ENCODE measurements around the gene CLOCK. TPM values are rescaled to one million over a fixed set of nuclear protein-coding genes. Genes with fewer than 3 reads are reported as not detected.

Gene CLOCK
- total RNA-seq, 1 donor from 2014 or later: 10.8 TPM

GRCh38 chr4:55407764-55408163, 138.9 kb downstream of the CLOCK start:
- DNase-seq: no peak
- intact Hi-C loops (cut with micrococcal nuclease): no loop called here
- Mint-ChIP-seq H3K27me3 (no peaks in the 10 kb centered on the region), H3K9me3 (no peaks in the 10 kb centered on the region), H3K27ac (no peak overlapping the region), H3K36me3 (ENCODE audit: low read depth) (peaks cover 45% of the 10 kb centered on the region), H3K4me3 (no peak overlapping the region), H3K4me1 (peaks cover 40% of the 10 kb centered on the region)

DNA sequence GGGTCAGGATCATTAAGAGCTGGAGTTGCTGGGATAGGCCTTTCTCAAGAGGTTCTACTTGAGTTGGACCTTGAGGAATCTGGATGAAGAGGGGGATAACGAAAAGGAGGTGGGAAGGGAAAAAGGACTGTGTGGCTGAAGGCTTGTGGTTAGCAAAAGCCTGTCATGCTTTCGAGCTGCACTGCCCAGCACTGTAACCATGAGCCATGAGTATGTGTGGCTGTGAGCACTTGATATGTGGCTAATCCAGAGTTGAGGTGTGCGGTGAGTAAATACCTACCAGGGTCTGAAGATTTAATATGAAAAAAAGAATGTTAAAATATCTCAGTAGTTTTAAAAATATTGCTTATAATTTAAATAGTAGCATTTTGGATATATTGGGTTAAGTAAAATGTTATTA, 139.6 kb downstream of the CLOCK start:
- Mint-ChIP-seq H3K27me3 (no peaks in the 10 kb centered on the region), H3K36me3 (ENCODE audit: low read depth) (peaks cover 45% of the 10 kb centered on the region), H3K27ac (peak overlapping the region; percentile 37), H3K4me1 (peaks cover 40% of the 10 kb centered on the region), H3K4me3 (no peak overlapping the region), H3K9me3 (no peaks in the 10 kb centered on the region)
- no peak for DNase-seq
- intact Hi-C loops (cut with micrococcal nuclease): no loop called here

GRCh38 chr4:55406545-55406944, 140.2 kb downstream of the CLOCK start:
- DNase-seq: no peak
- Mint-ChIP-seq H3K27ac (peak overlapping the region; percentile 60), H3K9me3 (no peaks in the 10 kb centered on the region), H3K36me3 (ENCODE audit: low read depth) (peaks cover 41% of the 10 kb centered on the region), H3K27me3 (no peaks in the 10 kb centered on the region), H3K4me3 (no peak overlapping the region), H3K4me1 (peaks cover 37% of the 10 kb centered on the region)
- intact Hi-C loops (cut with micrococcal nuclease): no loop called here

DNA sequence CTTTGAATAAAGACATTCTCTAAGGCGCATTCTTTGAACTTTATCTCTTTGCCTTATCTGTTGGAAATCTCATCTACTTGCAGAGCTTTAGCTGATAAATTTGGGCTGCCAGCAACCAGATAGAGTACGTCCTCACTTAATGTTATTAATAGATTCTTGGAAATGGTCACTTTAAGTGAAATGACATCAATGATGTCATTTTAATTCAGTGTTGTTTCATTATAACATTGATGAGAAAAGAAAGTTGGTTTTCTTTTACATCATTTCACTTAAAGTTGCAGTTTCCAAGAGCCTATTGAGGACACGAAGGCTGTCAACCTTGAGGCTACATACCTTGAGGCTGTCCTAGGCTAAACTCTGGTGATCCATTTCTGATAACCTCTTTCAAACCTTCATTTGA, 141.6 kb downstream of the CLOCK start:
- Mint-ChIP-seq H3K27ac (peak overlapping the region; percentile 53), H3K4me3 (no peak overlapping the region), H3K36me3 (ENCODE audit: low read depth) (peaks cover 44% of the 10 kb centered on the region), H3K9me3 (no peaks in the 10 kb centered on the region), H3K27me3 (no peaks in the 10 kb centered on the region), H3K4me1 (peaks cover 38% of the 10 kb centered on the region)
- intact Hi-C loops (cut with micrococcal nuclease): no loop called here
- no peak for DNase-seq

DNA sequence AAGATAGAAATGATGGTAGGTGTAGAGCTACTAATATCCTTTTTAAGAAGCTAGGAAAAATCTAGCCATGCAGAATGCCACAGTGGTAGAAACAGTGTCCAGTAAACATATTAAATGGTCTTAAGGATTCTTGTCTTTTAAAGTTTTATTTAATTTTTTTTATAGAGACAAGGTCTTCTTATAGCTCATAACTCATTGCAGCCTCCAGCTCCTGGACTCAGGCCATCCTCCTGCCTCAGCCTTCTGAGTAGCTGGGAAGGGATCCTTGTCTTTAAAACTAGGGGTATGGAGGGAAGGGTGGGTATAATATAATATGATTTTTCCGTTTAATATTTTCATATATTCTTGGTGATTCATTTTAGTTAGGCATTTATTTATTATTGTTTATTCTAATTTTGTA, 147.1 kb downstream of the CLOCK start:
- intact Hi-C loops (cut with micrococcal nuclease): loop anchor here (2.0 to 5.0 kb wide), 4 partner anchors 13 to 1337 kb away; partner anchors contain the start of genes CEP135, CHIC2, PAICS and PPAT
- no peak for DNase-seq
- no peaks in the 10 kb centered on the region for H3K27me3 Mint-ChIP-seq
- H3K4me1 Mint-ChIP-seq: peaks cover 42% of the 10 kb centered on the region
- H3K4me3 Mint-ChIP-seq: peak overlapping the region; percentile 94
- peaks cover 40% of the 10 kb centered on the region for H3K36me3 Mint-ChIP-seq (ENCODE audit: low read depth)
- peak overlapping the region; percentile 74 for H3K27ac Mint-ChIP-seq
- no peaks in the 10 kb centered on the region for H3K9me3 Mint-ChIP-seq

DNA sequence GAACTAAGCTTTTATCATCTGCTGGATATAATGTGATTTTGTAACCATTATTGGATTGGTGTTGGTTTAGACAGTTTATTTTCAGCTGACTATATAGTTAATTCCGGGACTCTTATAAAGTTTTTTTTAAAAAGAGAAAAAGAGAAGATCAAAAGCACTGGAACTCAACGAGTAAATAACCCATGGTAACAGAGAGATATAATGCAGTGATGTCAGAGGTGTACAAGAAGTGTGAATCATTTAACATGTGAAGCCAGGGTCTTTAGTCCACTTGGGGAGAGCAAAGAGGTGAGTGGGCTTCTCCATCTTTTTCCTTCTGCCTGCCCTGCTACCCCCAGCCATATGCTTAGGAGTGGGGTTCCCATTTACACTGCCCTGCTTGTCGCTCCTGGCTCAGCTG, 147.7 kb downstream of the CLOCK start:
- H3K27ac Mint-ChIP-seq: peak overlapping the region; percentile 74
- peaks cover 42% of the 10 kb centered on the region for H3K4me1 Mint-ChIP-seq
- no peaks in the 10 kb centered on the region for H3K9me3 Mint-ChIP-seq
- peaks cover 36% of the 10 kb centered on the region for H3K36me3 Mint-ChIP-seq (ENCODE audit: low read depth)
- no peak for DNase-seq
- H3K27me3 Mint-ChIP-seq: no peaks in the 10 kb centered on the region
- H3K4me3 Mint-ChIP-seq: peak overlapping the region; percentile 94
- intact Hi-C loops (cut with micrococcal nuclease): loop anchor here (2.0 to 5.0 kb wide), 4 partner anchors 14 to 1337 kb away; partner anchors contain the start of genes CEP135, CHIC2, PAICS and PPAT

DNA sequence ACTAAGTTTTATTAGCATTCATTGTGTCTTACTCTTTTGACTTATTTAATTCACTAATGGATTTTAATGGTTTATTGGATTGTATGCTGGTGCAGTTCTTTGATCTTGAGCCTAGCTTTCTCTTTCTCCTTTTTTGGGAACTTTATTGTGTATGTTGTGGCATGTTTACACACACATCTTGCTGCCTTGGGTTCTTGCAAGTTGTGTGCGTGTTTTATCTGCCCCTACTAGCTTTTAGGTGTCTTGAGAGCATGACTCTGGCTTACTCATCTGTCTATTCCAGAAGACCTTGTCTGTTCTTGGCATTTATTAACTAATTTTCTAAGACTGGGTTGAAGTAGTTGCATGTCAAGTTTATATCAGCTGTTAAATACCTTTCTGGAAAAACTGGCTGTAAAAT, 148.2 kb downstream of the CLOCK start:
- intact Hi-C loops (cut with micrococcal nuclease): loop anchor here (2.0 to 5.0 kb wide), 4 partner anchors 14 to 1336 kb away; partner anchors contain the start of genes CEP135, CHIC2, PAICS and PPAT
- Mint-ChIP-seq H3K4me1 (peaks cover 37% of the 10 kb centered on the region), H3K9me3 (no peaks in the 10 kb centered on the region), H3K36me3 (ENCODE audit: low read depth) (peaks cover 31% of the 10 kb centered on the region), H3K4me3 (peak overlapping the region; percentile 94), H3K27ac (peak overlapping the region; percentile 1), H3K27me3 (no peaks in the 10 kb centered on the region)
- DNase-seq: no peak

GRCh38 chr4:55397520-55398321, 149.0 kb downstream of the CLOCK start:
- peak overlapping the region; percentile 83 for H3K27ac Mint-ChIP-seq
- no peaks in the 10 kb centered on the region for H3K27me3 Mint-ChIP-seq
- H3K4me1 Mint-ChIP-seq: peaks cover 34% of the 10 kb centered on the region
- H3K9me3 Mint-ChIP-seq: no peaks in the 10 kb centered on the region
- peaks cover 27% of the 10 kb centered on the region for H3K36me3 Mint-ChIP-seq (ENCODE audit: low read depth)
- DNase-seq: no peak
- intact Hi-C loops (cut with micrococcal nuclease): loop anchor here (2.0 to 5.0 kb wide), 5 partner anchors 15 to 1335 kb away; partner anchors contain the start of genes CEP135, CHIC2, PAICS and PPAT
- peak overlapping the region; percentile 94 for H3K4me3 Mint-ChIP-seq

GRCh38 chr4:55397126-55397436, 149.6 kb downstream of the CLOCK start:
- peak overlapping the region; percentile 83 for H3K27ac Mint-ChIP-seq
- H3K27me3 Mint-ChIP-seq: no peaks in the 10 kb centered on the region
- DNase-seq: peak; percentile 60
- H3K36me3 Mint-ChIP-seq (ENCODE audit: low read depth): peaks cover 27% of the 10 kb centered on the region
- intact Hi-C loops (cut with micrococcal nuclease): loop anchor here (2.0 to 5.0 kb wide), 4 partner anchors 38 to 1335 kb away; partner anchors contain the start of genes CEP135, CHIC2, PAICS and PPAT
- peaks cover 34% of the 10 kb centered on the region for H3K4me1 Mint-ChIP-seq
- no peaks in the 10 kb centered on the region for H3K9me3 Mint-ChIP-seq
- peak overlapping the region; percentile 94 for H3K4me3 Mint-ChIP-seq

- Mint-ChIP-seq H3K27me3 (no peaks in the 10 kb centered on the region), H3K4me3 (peak overlapping the region; percentile 100), H3K4me1 (peaks cover 34% of the 10 kb centered on the region), H3K36me3 (ENCODE audit: low read depth) (peaks cover 27% of the 10 kb centered on the region), H3K27ac (peak overlapping the region; percentile 83), H3K9me3 (no peaks in the 10 kb centered on the region)
- peak; percentile 81 for DNase-seq
- intact Hi-C loops (cut with micrococcal nuclease): loop anchor here (2.0 to 5.0 kb wide), 4 partner anchors 38 to 1334 kb away; partner anchors contain the start of genes CEP135, CHIC2, PAICS and PPAT
Observed at GRCh38 chr4:55396308-55397125, 150.2 kb downstream of the CLOCK start.

- no peaks in the 10 kb centered on the region for H3K9me3 Mint-ChIP-seq
- H3K27ac Mint-ChIP-seq: peak within 1 kb of the TSS; percentile 97
- H3K27me3 Mint-ChIP-seq: no peaks in the 10 kb centered on the region
- peaks cover 24% of the 10 kb centered on the region for H3K36me3 Mint-ChIP-seq (ENCODE audit: low read depth)
- H3K4me1 Mint-ChIP-seq: peaks cover 33% of the 10 kb centered on the region
- peak; percentile 97 for DNase-seq
- intact Hi-C loops (cut with micrococcal nuclease): loop anchor here (1.0 to 5.0 kb wide), 8 partner anchors 8 to 1333 kb away; partner anchors contain the start of genes CEP135, CHIC2, CLOCK and EXOC1
- peak within 1 kb of the TSS; percentile 100 for H3K4me3 Mint-ChIP-seq
Observed at GRCh38 chr4:55395529-55396307, 151.0 kb downstream of the CLOCK start, which contains the start of gene TMEM165. TMEM165 (plus strand) TSS chr4:55395957; CDS start chr4:55396190, 233 bp downstream.

GRCh38 chr4:55395218-55395528, 151.5 kb downstream of the CLOCK start:
- intact Hi-C loops (cut with micrococcal nuclease): loop anchor here (1.0 to 5.0 kb wide), 7 partner anchors 8 to 1333 kb away; partner anchors contain the start of genes CEP135, CHIC2, CLOCK and EXOC1
- no peaks in the 10 kb centered on the region for H3K9me3 Mint-ChIP-seq
- H3K27ac Mint-ChIP-seq: peak overlapping the region; percentile 97

More at GRCh38 chr4:55395218-55395528, 151.5 kb downstream of the CLOCK start:
- H3K4me3 Mint-ChIP-seq: peak overlapping the region; percentile 100
- DNase-seq: no peak
- H3K27me3 Mint-ChIP-seq: no peaks in the 10 kb centered on the region
- peaks cover 33% of the 10 kb centered on the region for H3K4me1 Mint-ChIP-seq
- peaks cover 24% of the 10 kb centered on the region for H3K36me3 Mint-ChIP-seq (ENCODE audit: low read depth)

Data from activated CD4-positive, alpha-beta T cell treated with anti-CD3 and anti-CD28 coated beads, Interleukin-2, amount 10 ng/mL, durations not matched to agents 24 days and 14 days (primary cell).